Measurements from ENCODE around the gene CHRNA5. TPM values are rescaled to one million over a fixed set of nuclear protein-coding genes. Genes with fewer than 3 reads are reported as not detected.

Gene CHRNA5
- total and polyA plus RNA-seq, 2 experiments from 2014 or later = 1.1 to 3.1 TPM

DNA sequence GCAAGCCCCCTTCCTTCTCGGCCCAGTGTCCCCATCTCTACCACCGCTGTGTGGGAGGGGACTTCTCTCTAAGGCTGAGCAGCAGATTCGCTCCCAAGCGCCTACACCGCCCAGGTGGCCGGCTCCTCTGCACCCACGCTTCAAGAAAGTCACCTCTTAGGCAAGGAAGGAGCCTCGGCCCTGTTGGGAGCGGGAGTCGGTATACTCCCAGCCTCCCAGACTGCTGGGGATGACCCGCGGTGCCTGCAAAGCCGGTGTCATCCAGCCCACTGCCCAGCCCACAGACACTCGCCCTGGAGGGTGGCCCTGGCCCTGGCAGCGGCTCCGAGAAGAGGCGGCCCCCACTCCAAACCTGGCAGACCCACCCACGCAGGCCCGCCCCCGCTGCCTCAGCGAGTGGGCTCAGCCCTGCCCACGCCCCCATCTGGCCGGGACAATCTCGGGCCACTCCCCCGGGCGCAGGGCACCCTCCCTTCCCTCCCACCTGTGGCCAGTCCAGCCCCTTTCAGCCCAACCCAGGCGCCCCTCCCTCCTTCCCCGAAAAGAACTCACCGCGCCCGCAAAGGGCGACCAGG is 75.3 kb downstream of the CHRNA5 start:
- no peak overlapping the region for H3K27ac ChIP-seq
- WGBS (ENCODE audit: low lambda C conversion rate, missing lambda C conversion rate) = 16% methylated on average over 21 of the region's 32 CpGs
- peaks cover 8% of the 10 kb centered on the region for H3K27me3 ChIP-seq
- H3K36me3 ChIP-seq (replicated peaks; ENCODE audit: insufficient read depth, low read depth) = no peaks in the 10 kb centered on the region
- peak overlapping the region; percentile 52 for H3K4me3 ChIP-seq
- peak overlapping the region; percentile 99 for H3K4me2 ChIP-seq
- TF ChIP-seq CTCF (IDR thresholded peaks at IDR 0.05; ENCODE audit: poor library complexity) = no peak
- TF ChIP-seq EZH2phosphoT487 (IDR thresholded peaks at IDR 0.05; ENCODE audit: low read depth, severe bottlenecking, unreplicated experiment) = no peak
- no peak for TF ChIP-seq EZH2 (IDR thresholded peaks at IDR 0.05; ENCODE audit: borderline replicate concordance)
- no peaks in the 10 kb centered on the region for H4K20me1 ChIP-seq (ENCODE audit: insufficient read depth, poor library complexity, severe bottlenecking)
- no peaks in the 10 kb centered on the region for H3K9me3 ChIP-seq (ENCODE audit: low read depth)
- peaks cover 13% of the 10 kb centered on the region for H3K4me1 ChIP-seq (ENCODE audit: insufficient read depth)
- no peak for DNase-seq (ENCODE audit: low spot score)
- H2AFZ ChIP-seq = peak overlapping the region; percentile 96
- H3K9me2 ChIP-seq (replicated peaks; ENCODE audit: insufficient read depth) = no peaks in the 10 kb centered on the region
- H3K79me2 ChIP-seq = no peaks in the 10 kb centered on the region

- Histone ChIP-seq H3K4me2 (peak within 1 kb of the TSS; percentile 99), H3K27me3 (peaks cover 8% of the 10 kb centered on the region), H3K27ac (no peak within 1 kb of the TSS), H3K79me2 (no peaks in the 10 kb centered on the region), H2AFZ (peak within 1 kb of the TSS; percentile 96), H3K9me3 (ENCODE audit: low read depth) (no peaks in the 10 kb centered on the region), H4K20me1 (ENCODE audit: insufficient read depth, poor library complexity, severe bottlenecking) (no peaks in the 10 kb centered on the region), H3K36me3 (replicated peaks; ENCODE audit: insufficient read depth, low read depth) (no peaks in the 10 kb centered on the region), H3K9me2 (replicated peaks; ENCODE audit: insufficient read depth) (no peaks in the 10 kb centered on the region), H3K4me1 (ENCODE audit: insufficient read depth) (peaks cover 13% of the 10 kb centered on the region), H3K4me3 (peak within 1 kb of the TSS; percentile 52)
- DNase-seq (ENCODE audit: low spot score) = peak; percentile 66
- TF ChIP-seq EZH2 (IDR thresholded peaks at IDR 0.05; ENCODE audit: borderline replicate concordance) (no peak), CTCF (IDR thresholded peaks at IDR 0.05; ENCODE audit: poor library complexity) (peak; percentile 12)
- 6% methylated on average over 32 of the region's 47 CpGs for WGBS (ENCODE audit: low lambda C conversion rate, missing lambda C conversion rate)
Observed at GRCh38 chr15:78641102-78641748, 75.9 kb downstream of the CHRNA5 start, which contains the start of gene CHRNB4. CHRNB4 (minus strand) TSS chr15:78641210; CDS start chr15:78641133, 77 bp downstream.

GRCh38 chr15:78641749-78642275 is 76.5 kb downstream of the CHRNA5 start:
- H4K20me1 ChIP-seq (ENCODE audit: insufficient read depth, poor library complexity, severe bottlenecking) = no peaks in the 10 kb centered on the region
- no peak overlapping the region for H3K4me3 ChIP-seq
- H3K79me2 ChIP-seq = no peaks in the 10 kb centered on the region
- H2AFZ ChIP-seq = peak overlapping the region; percentile 96
- no peak overlapping the region for H3K27ac ChIP-seq
- H3K9me2 ChIP-seq (replicated peaks; ENCODE audit: insufficient read depth) = no peaks in the 10 kb centered on the region
- H3K4me1 ChIP-seq (ENCODE audit: insufficient read depth) = peaks cover 13% of the 10 kb centered on the region
- no peak for DNase-seq (ENCODE audit: low spot score)
- no peaks in the 10 kb centered on the region for H3K9me3 ChIP-seq (ENCODE audit: low read depth)
- WGBS (ENCODE audit: low lambda C conversion rate, missing lambda C conversion rate) = 57% methylated on average over 11 of the region's 11 CpGs
- H3K27me3 ChIP-seq = peaks cover 8% of the 10 kb centered on the region
- TF ChIP-seq CTCF (IDR thresholded peaks at IDR 0.05; ENCODE audit: poor library complexity) (no peak), EZH2phosphoT487 (IDR thresholded peaks at IDR 0.05; ENCODE audit: low read depth, severe bottlenecking, unreplicated experiment) (no peak), EZH2 (IDR thresholded peaks at IDR 0.05; ENCODE audit: borderline replicate concordance) (no peak)
- H3K4me2 ChIP-seq = peak overlapping the region; percentile 99
- H3K36me3 ChIP-seq (replicated peaks; ENCODE audit: insufficient read depth, low read depth) = no peaks in the 10 kb centered on the region

Data from hepatocyte (in vitro differentiated cells).